ENCODE data around the gene SFMBT2.

SFMBT2 gene

DNA sequence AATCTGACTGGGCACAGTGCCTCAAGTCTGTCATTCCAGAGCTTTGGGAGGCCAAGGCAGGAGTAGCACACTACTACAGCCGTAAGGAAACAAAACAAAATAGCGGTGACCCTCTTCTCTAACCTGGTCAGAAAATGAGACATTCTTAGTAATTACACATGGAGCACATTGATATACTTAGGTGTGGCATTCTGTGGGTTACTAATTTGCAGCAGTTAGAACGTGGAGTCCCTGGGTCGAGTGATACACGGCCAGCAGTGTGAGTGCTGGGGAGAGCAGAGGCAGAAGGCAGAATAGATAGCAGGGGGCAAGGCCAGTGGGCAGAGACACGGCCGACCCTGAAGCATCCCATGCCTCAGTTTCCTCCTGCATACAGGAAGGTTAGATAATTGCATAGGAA lies 28.9 kb upstream of the SFMBT2 start:
- Histone ChIP-seq H3K9me3 (ENCODE audit: control insufficient read depth in 2 of 2, low read length in 2 of 2) (no peaks in the 10 kb centered on the region), H3K27ac (ENCODE audit: low read length) (no peak overlapping the region), H3K27me3 (ENCODE audit: control insufficient read depth in 1 of 2, insufficient read depth in 2 of 2, low read length in 2 of 2) (peaks cover 5% of the 10 kb centered on the region in 2 donors), H3K9ac (ENCODE audit: low read length in 2 of 2) (no peak overlapping the region), H3K4me3 (ENCODE audit: low read length in 2 of 2) (no peak overlapping the region), H3K4me1 (ENCODE audit: control insufficient read depth, insufficient read depth, low read length) (no peaks in the 10 kb centered on the region), H3K36me3 (ENCODE audit: control insufficient read depth in 2 of 2, insufficient read depth in 2 of 2, low read length in 2 of 2) (no peaks in the 10 kb centered on the region)

DNA sequence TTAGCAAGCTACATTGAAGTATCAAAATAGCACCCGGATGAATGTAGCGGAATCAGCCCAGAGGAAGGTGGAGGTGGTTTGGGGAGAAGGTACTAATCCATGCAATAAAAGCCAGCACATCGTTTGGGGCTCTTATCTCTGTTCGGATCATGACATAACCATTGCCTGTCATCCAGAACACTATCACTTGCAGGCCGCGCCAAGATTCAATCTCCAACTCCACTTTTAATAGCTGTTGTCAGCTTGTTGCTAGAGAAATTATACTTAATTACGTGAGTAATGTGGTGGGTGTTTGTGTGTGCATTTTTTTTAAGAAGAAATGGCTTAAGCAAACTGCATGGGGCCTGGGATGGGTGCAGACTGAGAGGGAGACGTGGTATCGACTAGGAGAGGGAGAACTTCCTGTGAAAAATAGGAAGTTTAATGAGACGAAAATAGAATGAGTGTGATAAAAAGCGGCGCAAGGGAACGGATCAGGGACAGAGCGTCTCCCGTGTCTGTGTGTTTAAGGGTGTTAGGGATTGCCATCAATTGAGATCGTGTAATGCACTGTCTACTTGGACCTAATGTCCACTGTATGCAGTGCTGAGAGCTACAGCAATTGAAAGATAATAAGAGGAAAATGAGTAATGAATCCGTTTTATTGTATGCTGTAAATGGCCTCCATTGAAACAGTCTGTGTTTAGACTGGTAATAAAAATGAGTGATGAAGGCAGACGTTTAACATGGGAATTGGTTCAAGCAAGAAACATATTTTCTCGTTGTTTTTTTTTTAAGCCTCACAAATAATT lies 27.6 kb upstream of the SFMBT2 start:
- no peak overlapping the region for H3K4me3 ChIP-seq (ENCODE audit: low read length in 2 of 2)
- H3K36me3 ChIP-seq (ENCODE audit: control insufficient read depth in 2 of 2, insufficient read depth in 2 of 2, low read length in 2 of 2) = no peaks in the 10 kb centered on the region
- no peak overlapping the region for H3K9ac ChIP-seq (ENCODE audit: low read length in 2 of 2)
- peaks cover 5% of the 10 kb centered on the region in 2 donors for H3K27me3 ChIP-seq (ENCODE audit: control insufficient read depth in 1 of 2, insufficient read depth in 2 of 2, low read length in 2 of 2)
- H3K9me3 ChIP-seq (ENCODE audit: control insufficient read depth in 2 of 2, low read length in 2 of 2) = no peaks in the 10 kb centered on the region
- H3K27ac ChIP-seq (ENCODE audit: low read length) = no peak overlapping the region
- no peaks in the 10 kb centered on the region for H3K4me1 ChIP-seq (ENCODE audit: control insufficient read depth, insufficient read depth, low read length)

DNA sequence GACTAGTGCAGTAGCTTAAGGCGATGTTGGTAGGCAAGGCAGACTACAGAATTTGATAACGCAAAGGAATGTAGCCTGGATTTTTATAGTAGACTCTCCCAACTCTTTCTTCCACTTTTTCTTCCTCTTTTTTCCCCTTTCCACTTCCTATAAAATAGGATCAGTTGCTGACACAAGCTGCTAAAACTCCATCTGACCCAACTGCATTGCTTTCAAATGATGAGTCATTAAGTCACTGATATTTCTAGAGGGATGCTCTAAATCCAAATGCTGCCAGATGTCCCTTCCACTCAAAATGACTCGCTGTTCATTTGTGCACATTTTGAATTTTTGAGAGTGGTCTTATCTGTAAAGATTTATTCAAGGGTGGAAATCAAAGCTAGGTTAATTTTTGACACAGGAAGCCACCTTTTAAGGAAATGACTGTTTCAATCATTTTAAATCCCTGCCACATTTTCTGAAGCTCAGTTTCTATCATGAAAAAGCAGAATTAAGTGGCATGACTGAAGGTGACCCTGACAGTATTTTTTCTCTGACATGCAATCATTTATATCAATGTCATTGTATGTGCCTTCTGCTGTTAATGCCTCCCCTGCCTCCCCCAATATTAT lies 25.8 kb upstream of the SFMBT2 start:
- Histone ChIP-seq H3K9me3 (ENCODE audit: control insufficient read depth in 2 of 2, low read length in 2 of 2) (no peaks in the 10 kb centered on the region), H3K4me3 (ENCODE audit: low read length in 2 of 2) (no peak overlapping the region), H3K4me1 (ENCODE audit: control insufficient read depth, insufficient read depth, low read length) (no peaks in the 10 kb centered on the region), H3K27ac (ENCODE audit: low read length) (no peak overlapping the region), H3K27me3 (ENCODE audit: control insufficient read depth in 1 of 2, insufficient read depth in 2 of 2, low read length in 2 of 2) (peaks cover 5% of the 10 kb centered on the region in 2 donors), H3K9ac (ENCODE audit: low read length in 2 of 2) (no peak overlapping the region), H3K36me3 (ENCODE audit: control insufficient read depth in 2 of 2, insufficient read depth in 2 of 2, low read length in 2 of 2) (no peaks in the 10 kb centered on the region)

DNA sequence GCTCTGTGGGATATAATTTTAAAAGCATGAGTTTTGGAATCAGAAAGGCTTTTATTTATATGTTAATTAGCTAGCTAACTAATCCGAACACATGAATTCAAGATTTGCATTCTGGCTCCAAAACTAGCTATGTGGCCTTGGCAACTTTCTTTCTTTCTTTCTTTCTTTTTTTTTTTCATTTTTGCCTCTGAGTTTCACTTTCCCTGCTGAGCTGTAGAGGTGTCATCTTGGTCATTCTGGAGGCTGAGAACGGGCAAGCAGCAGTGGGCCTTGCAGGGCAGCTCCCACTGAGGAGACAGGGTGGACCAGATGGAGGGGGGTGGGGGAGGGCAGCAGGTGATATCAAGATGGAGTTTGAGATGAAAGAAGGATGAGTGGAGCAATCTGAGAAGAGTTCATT lies 24.8 kb upstream of the SFMBT2 start:
- Histone ChIP-seq H3K9me3 (ENCODE audit: control insufficient read depth in 2 of 2, low read length in 2 of 2) (no peaks in the 10 kb centered on the region), H3K27ac (ENCODE audit: low read length) (no peak overlapping the region), H3K9ac (ENCODE audit: low read length in 2 of 2) (no peak overlapping the region), H3K27me3 (ENCODE audit: control insufficient read depth in 1 of 2, insufficient read depth in 2 of 2, low read length in 2 of 2) (peaks cover 5% of the 10 kb centered on the region in 2 donors), H3K4me3 (ENCODE audit: low read length in 2 of 2) (no peak overlapping the region), H3K4me1 (ENCODE audit: control insufficient read depth, insufficient read depth, low read length) (no peaks in the 10 kb centered on the region), H3K36me3 (ENCODE audit: control insufficient read depth in 2 of 2, insufficient read depth in 2 of 2, low read length in 2 of 2) (no peaks in the 10 kb centered on the region)

DNA sequence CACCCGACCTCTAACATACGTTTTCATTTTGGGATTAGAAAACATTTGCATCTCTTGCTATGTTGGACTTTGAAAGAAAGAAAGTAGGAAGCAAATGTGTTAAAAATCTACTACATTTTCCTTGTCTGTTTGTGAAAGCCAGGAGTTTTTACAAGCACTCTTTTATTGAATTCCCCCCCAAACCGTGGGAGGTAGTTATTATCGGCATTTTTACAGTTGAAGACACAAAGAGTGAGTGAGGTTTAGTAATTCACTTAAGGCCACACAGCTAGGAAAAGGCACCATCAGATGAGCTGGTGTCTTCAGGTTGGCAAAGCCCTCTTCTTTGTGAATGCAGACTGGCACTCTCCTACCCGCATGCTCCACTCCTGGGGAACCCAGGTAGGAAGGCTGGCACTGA lies 23.5 kb upstream of the SFMBT2 start:
- Histone ChIP-seq H3K9ac (ENCODE audit: low read length in 2 of 2) (no peak overlapping the region), H3K9me3 (ENCODE audit: control insufficient read depth in 2 of 2, low read length in 2 of 2) (no peaks in the 10 kb centered on the region), H3K4me1 (ENCODE audit: control insufficient read depth, insufficient read depth, low read length) (no peaks in the 10 kb centered on the region), H3K4me3 (ENCODE audit: low read length in 2 of 2) (no peak overlapping the region), H3K36me3 (ENCODE audit: control insufficient read depth in 2 of 2, insufficient read depth in 2 of 2, low read length in 2 of 2) (no peaks in the 10 kb centered on the region), H3K27ac (ENCODE audit: low read length) (no peak overlapping the region), H3K27me3 (ENCODE audit: control insufficient read depth in 1 of 2, insufficient read depth in 2 of 2, low read length in 2 of 2) (peaks cover 0 to 5% of the 10 kb centered on the region in 2 donors)

DNA sequence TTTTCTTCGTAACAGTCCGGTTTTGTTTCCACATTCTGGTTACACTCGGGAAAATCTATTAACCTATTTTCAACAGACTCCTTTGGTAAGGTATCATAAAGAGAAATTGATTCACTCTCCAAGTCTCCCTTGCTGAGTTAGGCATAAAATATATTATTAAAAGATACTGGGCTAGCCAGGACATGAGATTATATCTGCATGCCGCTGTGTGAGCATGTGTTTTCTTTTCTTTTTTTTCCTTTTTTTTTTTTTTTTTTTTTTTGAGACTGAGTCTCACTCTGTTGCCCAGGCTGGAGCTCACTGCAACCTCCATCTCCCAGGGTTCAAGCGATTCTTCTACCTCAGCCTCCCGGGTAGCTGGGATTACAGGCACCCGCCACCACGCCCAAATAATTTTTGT lies 23.0 kb upstream of the SFMBT2 start:
- Histone ChIP-seq H3K27ac (ENCODE audit: low read length) (no peak overlapping the region), H3K27me3 (ENCODE audit: control insufficient read depth in 1 of 2, insufficient read depth in 2 of 2, low read length in 2 of 2) (peaks cover 0 to 5% of the 10 kb centered on the region in 2 donors), H3K9me3 (ENCODE audit: control insufficient read depth in 2 of 2, low read length in 2 of 2) (no peaks in the 10 kb centered on the region), H3K36me3 (ENCODE audit: control insufficient read depth in 2 of 2, insufficient read depth in 2 of 2, low read length in 2 of 2) (no peaks in the 10 kb centered on the region), H3K9ac (ENCODE audit: low read length in 2 of 2) (no peak overlapping the region), H3K4me1 (ENCODE audit: control insufficient read depth, insufficient read depth, low read length) (no peaks in the 10 kb centered on the region), H3K4me3 (ENCODE audit: low read length in 2 of 2) (peak overlapping the region in 1 of 2 donors; percentile 23)

DNA sequence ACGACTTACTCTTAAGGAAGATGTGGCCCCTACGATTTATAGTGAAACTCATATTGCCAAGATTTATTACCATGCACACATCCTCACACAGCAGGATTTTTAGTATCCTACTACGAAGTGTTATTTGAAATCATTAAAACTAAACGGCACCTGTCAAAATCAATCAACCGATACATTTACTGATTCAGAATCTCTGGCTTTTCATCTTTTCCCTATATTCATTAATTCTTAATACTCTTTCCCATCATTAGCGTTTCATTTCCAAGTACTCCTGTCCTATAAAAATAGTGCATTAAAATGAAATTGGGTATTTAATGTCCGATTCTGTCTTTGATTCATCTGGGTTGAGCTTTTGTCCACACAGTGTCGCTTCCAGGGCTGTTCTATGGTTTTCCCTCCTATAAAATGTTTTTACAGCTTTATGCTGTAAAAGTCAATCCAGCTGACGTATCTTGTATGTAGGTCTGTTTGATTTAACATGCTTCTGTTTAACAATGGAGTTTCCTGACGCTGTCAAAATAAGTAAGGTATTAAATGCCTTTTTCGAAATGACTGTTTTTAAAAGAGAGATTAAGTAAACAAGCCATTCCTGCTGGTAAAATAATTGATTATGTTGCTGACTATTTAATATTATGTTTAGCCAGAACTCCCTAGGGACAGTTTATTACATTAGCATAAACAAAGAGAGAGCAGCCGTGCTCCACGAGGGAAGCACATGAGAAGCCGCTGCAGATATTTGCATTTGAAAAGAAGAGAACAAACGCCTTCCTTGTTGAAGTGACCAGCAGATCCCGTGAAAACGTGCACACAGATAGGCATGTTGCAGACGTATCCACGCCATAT lies 22.3 kb upstream of the SFMBT2 start:
- H3K9me3 ChIP-seq (ENCODE audit: control insufficient read depth in 2 of 2, low read length in 2 of 2) = no peaks in the 10 kb centered on the region
- H3K4me1 ChIP-seq (ENCODE audit: control insufficient read depth, insufficient read depth, low read length) = no peaks in the 10 kb centered on the region
- no peaks in the 10 kb centered on the region for H3K36me3 ChIP-seq (ENCODE audit: control insufficient read depth in 2 of 2, insufficient read depth in 2 of 2, low read length in 2 of 2)
- no peak overlapping the region for H3K9ac ChIP-seq (ENCODE audit: low read length in 2 of 2)
- H3K27ac ChIP-seq (ENCODE audit: low read length) = no peak overlapping the region
- peaks cover 0 to 4% of the 10 kb centered on the region in 2 donors for H3K27me3 ChIP-seq (ENCODE audit: control insufficient read depth in 1 of 2, insufficient read depth in 2 of 2, low read length in 2 of 2)
- peak overlapping the region in 1 of 2 donors; percentile 23 for H3K4me3 ChIP-seq (ENCODE audit: low read length in 2 of 2)

DNA sequence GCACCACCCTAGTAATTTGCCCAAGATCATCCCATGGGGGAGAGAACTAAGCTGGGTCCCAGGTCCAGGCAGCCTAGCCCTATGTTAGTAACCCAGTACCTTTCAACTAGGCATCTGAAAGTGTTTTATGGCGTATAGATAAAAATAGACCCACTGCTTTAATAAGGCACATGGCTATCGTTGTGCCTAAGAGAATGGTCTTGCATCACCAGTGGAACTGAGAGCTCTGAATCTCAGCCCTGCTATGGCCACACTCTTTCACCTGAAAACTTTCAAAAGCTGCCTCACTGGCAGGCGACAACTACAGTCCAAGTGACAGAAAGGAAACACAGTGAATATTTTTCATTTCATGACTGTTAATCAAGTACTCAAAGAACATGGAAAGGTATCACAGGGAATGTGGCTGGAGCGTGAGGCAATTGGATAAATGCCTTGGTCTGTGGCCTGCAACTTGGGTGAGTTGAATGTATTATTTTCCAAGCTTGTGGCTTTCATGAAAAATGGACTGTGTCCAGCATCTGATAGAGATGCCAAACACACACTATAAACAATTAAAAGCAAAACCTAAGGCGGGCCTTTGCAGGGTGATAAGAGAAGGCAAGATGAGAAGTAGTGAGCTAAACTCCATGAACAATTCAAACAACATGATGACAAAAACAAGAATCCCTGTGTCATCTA lies 18.0 kb upstream of the SFMBT2 start:
- H3K27ac ChIP-seq (ENCODE audit: low read length) = no peak overlapping the region
- no peaks in the 10 kb centered on the region for H3K4me1 ChIP-seq (ENCODE audit: control insufficient read depth, insufficient read depth, low read length)
- no peaks in the 10 kb centered on the region for H3K9me3 ChIP-seq (ENCODE audit: control insufficient read depth in 2 of 2, low read length in 2 of 2)
- H3K27me3 ChIP-seq (ENCODE audit: control insufficient read depth in 1 of 2, insufficient read depth in 2 of 2, low read length in 2 of 2) = peaks cover 0 to 2% of the 10 kb centered on the region in 2 donors
- no peaks in the 10 kb centered on the region for H3K36me3 ChIP-seq (ENCODE audit: control insufficient read depth in 2 of 2, insufficient read depth in 2 of 2, low read length in 2 of 2)
- no peak overlapping the region for H3K9ac ChIP-seq (ENCODE audit: low read length in 2 of 2)
- no peak overlapping the region for H3K4me3 ChIP-seq (ENCODE audit: low read length in 2 of 2)

DNA sequence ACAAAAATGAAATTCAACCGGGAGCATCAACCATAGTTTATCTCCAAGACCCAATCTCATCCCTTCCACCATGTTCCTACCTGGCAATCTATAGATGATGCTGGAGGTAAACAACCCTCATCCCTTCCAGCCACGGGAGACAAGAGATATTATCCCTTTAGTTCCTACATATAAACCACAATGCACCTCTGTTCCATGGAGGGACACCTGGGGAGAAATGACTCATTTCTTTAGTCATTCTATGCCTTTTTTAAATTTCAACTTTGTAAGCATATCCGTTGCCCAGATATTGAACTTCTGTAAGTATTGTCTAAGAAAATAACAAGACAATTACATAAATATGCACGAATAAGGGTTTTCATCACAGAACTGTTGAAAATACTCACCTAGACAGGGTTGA lies 15.5 kb upstream of the SFMBT2 start:
- Histone ChIP-seq H3K4me1 (ENCODE audit: control insufficient read depth, insufficient read depth, low read length) (no peaks in the 10 kb centered on the region), H3K9me3 (ENCODE audit: control insufficient read depth in 2 of 2, low read length in 2 of 2) (no peaks in the 10 kb centered on the region)

DNA sequence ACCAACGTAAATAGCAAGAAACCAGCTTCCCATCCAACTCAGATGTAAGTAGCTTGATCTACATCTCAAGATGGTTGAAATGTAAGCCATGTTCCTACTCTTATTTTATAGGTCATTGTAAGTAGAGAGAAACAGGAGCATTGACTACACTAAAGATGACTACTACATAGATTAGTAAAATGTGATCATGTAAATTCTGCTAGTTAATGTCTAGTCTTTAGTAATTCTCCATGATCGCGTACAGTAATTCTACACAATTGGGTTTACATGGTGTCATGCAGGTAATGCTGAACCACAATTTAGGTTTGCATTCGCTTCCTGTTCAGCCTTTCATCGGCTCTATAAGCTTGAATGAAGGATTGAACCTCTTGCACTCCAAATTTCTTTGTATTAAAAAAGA lies 14.9 kb upstream of the SFMBT2 start:
- Histone ChIP-seq H3K27ac (ENCODE audit: low read length) (no peak overlapping the region), H3K4me3 (ENCODE audit: low read length in 2 of 2) (no peak overlapping the region), H3K4me1 (ENCODE audit: control insufficient read depth, insufficient read depth, low read length) (no peaks in the 10 kb centered on the region), H3K27me3 (ENCODE audit: control insufficient read depth in 1 of 2, insufficient read depth in 2 of 2, low read length in 2 of 2) (peaks cover 0 to 2% of the 10 kb centered on the region in 2 donors), H3K36me3 (ENCODE audit: control insufficient read depth in 2 of 2, insufficient read depth in 2 of 2, low read length in 2 of 2) (no peaks in the 10 kb centered on the region), H3K9me3 (ENCODE audit: control insufficient read depth in 2 of 2, low read length in 2 of 2) (no peaks in the 10 kb centered on the region), H3K9ac (ENCODE audit: low read length in 2 of 2) (no peak overlapping the region)

More for the DNA sequence above, 15.5 kb upstream of the SFMBT2 start:
- H3K36me3 ChIP-seq (ENCODE audit: control insufficient read depth in 2 of 2, insufficient read depth in 2 of 2, low read length in 2 of 2) = no peaks in the 10 kb centered on the region
- peaks cover 0 to 2% of the 10 kb centered on the region in 2 donors for H3K27me3 ChIP-seq (ENCODE audit: control insufficient read depth in 1 of 2, insufficient read depth in 2 of 2, low read length in 2 of 2)
- no peak overlapping the region for H3K27ac ChIP-seq (ENCODE audit: low read length)
- no peak overlapping the region for H3K4me3 ChIP-seq (ENCODE audit: low read length in 2 of 2)
- no peak overlapping the region for H3K9ac ChIP-seq (ENCODE audit: low read length in 2 of 2)
